Effector memory CD8-positive, alpha-beta T cell (primary cell): Measurements from ENCODE around the gene NHSL2.

ENCODE experiments used
- ATAC-seq: fragments of 150-1000 bp; cut with Tn5 transposase; replicated peaks from 2 replicates; pipeline ENCODE4 v1.10.0; 2021; ENCODE audit warnings: mild to moderate bottlenecking, moderate library complexity
- DNase-seq, 3 experiments: peaks; one replicate each; pipeline ENCODE4 v3.0.0; 2021
- H3K27ac Mint-ChIP-seq, 2 donors: one replicate each; pipeline ENCODE4 v1.8.0; 2022; ENCODE audit warnings: mild to moderate bottlenecking in 2 of 2, mixed read lengths in 2 of 2, moderate library complexity in 2 of 2
- H3K27me3 Mint-ChIP-seq, 2 donors: one replicate each; pipeline ENCODE4 v1.8.0; 2022; ENCODE audit warnings: mixed read lengths in 2 of 2
- H3K36me3 Mint-ChIP-seq: one replicate; pipeline ENCODE4 v1.8.0; 2022; ENCODE audit warnings: mild to moderate bottlenecking, moderate library complexity, mixed read lengths; ENCODE audit not compliant: insufficient read depth
- H3K4me1 Mint-ChIP-seq, 2 donors: one replicate each; pipeline ENCODE4 v1.8.0; 2022; ENCODE audit warnings: low read depth in 2 of 2, mixed read lengths in 2 of 2
- H3K4me3 Mint-ChIP-seq, 2 donors: one replicate each; pipeline ENCODE4 v1.8.0; 2022; ENCODE audit warnings: mild to moderate bottlenecking in 2 of 2, mixed read lengths in 2 of 2, moderate library complexity in 2 of 2
- H3K9me3 Mint-ChIP-seq, 2 donors: one replicate each; pipeline ENCODE4 v1.8.0; 2022; ENCODE audit warnings: mixed read lengths in 2 of 2

Gene NHSL2

DNA sequence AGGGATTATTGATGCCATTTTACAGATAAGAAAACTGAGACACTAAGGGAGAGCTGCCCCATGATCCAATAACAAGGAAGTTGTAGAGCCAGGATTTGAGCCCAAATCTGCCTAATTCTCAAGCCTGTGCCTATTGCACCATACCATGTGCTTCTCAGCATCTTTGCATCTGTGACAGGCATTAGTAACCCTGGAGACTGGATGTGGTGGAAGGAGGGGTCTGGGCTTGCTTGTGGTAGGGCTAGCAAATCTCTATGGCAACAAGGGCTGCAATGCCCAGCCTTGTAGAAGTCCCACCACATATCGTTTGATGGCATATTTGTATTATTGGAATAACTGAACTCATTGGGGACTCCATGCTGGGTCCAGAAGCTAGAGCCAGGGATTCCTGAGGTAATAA, 163.0 kb downstream of the NHSL2 start:
- no peak overlapping the region for H3K4me3 Mint-ChIP-seq
- ATAC-seq (no peak), DNase-seq (no peak)
- H3K27me3 Mint-ChIP-seq, result peaks cover 6 to 30% of the 10 kb centered on the region in 2 donors
- no peaks in the 10 kb centered on the region for H3K36me3 Mint-ChIP-seq
- H3K4me1 Mint-ChIP-seq, result peaks cover 10 to 12% of the 10 kb centered on the region in 2 donors
- H3K9me3 Mint-ChIP-seq, result no peaks in the 10 kb centered on the region
- H3K27ac Mint-ChIP-seq, result no peak overlapping the region

DNA sequence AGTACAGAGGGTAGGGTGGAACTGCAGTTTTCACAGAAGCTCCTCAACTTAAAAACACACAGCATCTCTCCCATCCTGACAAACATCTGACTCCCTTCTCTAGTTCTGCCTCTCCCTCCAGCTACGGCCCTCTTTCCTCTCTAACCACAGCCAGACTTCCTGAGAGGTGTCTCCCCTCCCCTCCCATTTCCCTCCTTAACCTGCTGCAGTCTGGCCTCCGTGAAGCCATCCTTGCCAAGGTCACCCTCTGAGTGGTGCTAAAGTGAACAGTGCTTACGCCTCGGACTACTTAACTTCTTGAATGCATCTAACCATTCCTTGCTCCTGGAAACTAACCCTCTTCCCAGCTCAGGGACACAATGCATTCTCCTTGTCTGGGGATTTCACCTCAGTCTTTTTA, 167.8 kb downstream of the NHSL2 start:
- Mint-ChIP-seq H3K36me3 (no peaks in the 10 kb centered on the region), H3K4me1 (peaks cover 11% of the 10 kb centered on the region in 2 donors), H3K4me3 (peak overlapping the region in 1 of 2 donors; percentile 31), H3K9me3 (no peaks in the 10 kb centered on the region), H3K27me3 (no peaks in the 10 kb centered on the region), H3K27ac (peak overlapping the region in 1 of 2 donors; percentile 66)
- ATAC-seq, result no peak
- no peak for DNase-seq

DNA sequence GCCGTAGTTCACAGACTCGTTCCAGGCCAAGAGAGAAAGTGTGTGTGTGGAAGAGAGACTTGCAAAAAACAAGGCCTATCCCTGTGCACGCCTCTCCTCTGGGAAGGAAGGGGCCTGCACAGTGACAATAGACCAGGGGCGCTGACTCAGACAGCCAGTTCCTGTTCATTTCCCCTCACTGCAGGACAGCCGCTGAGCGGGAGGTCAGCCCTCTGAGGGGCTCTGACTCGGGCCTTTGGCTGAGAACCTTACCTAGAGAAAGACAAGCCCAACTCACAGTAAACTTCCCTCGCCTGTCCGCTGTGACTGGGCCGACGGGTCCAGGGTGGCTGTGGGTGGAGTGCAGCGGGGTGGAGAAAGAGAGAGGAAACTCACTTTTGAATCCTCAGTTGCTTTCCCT, 169.0 kb downstream of the NHSL2 start:
- Mint-ChIP-seq H3K27ac (peak overlapping the region in 1 of 2 donors; percentile 69), H3K9me3 (no peaks in the 10 kb centered on the region), H3K4me3 (peak overlapping the region in 1 of 2 donors; percentile 6), H3K27me3 (no peaks in the 10 kb centered on the region), H3K36me3 (no peaks in the 10 kb centered on the region), H3K4me1 (peaks cover 11 to 13% of the 10 kb centered on the region in 2 donors)
- no peak for ATAC-seq
- no peak for DNase-seq

DNA sequence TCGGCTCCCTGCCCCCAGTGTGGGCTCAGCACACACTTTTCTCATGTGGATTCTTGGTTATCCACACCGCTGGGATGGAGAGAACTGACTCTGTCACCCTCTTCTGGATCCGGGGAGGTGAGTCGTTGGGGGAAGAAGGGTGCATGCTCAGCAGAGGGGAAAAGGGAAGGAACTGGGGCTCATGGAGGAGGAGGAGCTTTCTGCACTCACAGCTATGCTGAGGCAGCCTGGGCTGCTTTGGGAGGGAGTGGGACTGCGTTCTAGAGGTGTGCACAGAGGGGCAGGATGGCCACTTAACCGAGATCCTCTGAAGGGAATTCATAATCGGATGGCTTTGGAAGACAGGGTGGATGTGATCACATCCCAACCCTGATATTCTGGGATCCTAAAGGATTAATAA, 169.5 kb downstream of the NHSL2 start:
- H3K36me3 Mint-ChIP-seq, result no peaks in the 10 kb centered on the region
- no peak for ATAC-seq
- peak overlapping the region in 1 of 2 donors; percentile 6 for H3K4me3 Mint-ChIP-seq
- H3K27me3 Mint-ChIP-seq, result no peaks in the 10 kb centered on the region
- peak overlapping the region in 1 of 2 donors; percentile 69 for H3K27ac Mint-ChIP-seq
- DNase-seq, result no peak
- H3K4me1 Mint-ChIP-seq, result peaks cover 11 to 13% of the 10 kb centered on the region in 2 donors
- H3K9me3 Mint-ChIP-seq, result no peaks in the 10 kb centered on the region

DNA sequence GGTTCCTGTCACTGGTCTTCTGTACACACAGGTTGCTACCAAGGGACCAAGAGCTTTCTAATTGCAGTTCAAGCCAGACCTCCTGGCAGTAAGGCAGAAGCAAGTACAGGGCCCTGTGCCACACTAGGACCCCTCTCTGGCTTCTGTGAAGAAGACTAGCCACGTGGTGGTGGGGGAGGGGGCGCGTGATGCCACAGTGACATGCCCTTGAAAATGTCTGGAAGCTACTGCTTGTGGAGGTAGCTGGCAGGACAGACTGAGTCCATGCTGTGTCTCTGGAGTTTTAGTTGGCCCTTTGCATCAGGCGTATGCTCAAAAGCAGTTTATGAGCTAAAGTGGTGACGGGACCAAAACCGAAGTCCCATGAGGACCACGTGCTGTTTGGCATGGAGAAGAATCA, 170.2 kb downstream of the NHSL2 start:
- H3K27me3 Mint-ChIP-seq, result no peaks in the 10 kb centered on the region
- ATAC-seq (no peak), DNase-seq (no peak)
- H3K9me3 Mint-ChIP-seq, result no peaks in the 10 kb centered on the region
- H3K36me3 Mint-ChIP-seq, result no peaks in the 10 kb centered on the region
- H3K4me3 Mint-ChIP-seq, result no peak overlapping the region
- H3K4me1 Mint-ChIP-seq, result peaks cover 10 to 11% of the 10 kb centered on the region in 2 donors
- H3K27ac Mint-ChIP-seq, result no peak overlapping the region

DNA sequence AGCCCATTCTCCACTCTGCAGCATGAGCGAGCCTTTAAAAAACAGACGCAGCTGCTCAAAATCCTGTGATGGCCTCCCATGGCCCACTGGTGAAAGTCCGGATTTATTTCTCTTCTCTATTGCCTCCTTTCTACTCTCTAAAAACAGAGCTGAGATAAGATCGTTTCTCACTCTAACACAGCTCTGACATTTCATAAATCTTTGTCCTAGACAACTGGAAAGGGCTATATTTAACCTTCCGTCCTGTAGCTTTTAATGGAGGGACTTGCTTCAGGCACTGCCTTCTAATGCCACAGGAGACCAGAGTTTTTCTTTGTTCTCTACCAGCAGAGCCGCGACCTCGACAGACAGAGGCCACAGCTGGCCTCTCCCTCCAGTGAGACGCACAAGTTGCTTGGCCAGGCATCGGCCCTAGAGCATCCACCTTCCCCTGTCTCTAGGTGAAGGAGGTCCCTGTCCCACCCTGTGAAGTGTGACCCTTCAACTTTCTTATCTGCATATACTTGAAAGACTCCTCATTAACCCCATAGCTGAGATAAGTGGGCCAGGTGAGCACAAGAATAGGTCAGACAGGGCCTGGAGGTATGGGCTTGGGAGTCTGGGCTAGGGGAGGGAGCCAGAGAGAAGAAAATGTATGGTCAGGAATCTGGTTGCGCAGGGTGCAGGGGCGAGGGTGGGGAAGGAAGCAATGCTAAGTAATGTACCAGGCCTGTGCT, 171.1 kb downstream of the NHSL2 start:
- H3K9me3 Mint-ChIP-seq, result no peaks in the 10 kb centered on the region
- H3K4me1 Mint-ChIP-seq, result peaks cover 10 to 11% of the 10 kb centered on the region in 2 donors
- DNase-seq (no peak), ATAC-seq (no peak)
- H3K36me3 Mint-ChIP-seq, result no peaks in the 10 kb centered on the region
- no peaks in the 10 kb centered on the region for H3K27me3 Mint-ChIP-seq
- peak overlapping the region; percentile 60 to 75 for H3K27ac Mint-ChIP-seq
- H3K4me3 Mint-ChIP-seq, result no peak overlapping the region

DNA sequence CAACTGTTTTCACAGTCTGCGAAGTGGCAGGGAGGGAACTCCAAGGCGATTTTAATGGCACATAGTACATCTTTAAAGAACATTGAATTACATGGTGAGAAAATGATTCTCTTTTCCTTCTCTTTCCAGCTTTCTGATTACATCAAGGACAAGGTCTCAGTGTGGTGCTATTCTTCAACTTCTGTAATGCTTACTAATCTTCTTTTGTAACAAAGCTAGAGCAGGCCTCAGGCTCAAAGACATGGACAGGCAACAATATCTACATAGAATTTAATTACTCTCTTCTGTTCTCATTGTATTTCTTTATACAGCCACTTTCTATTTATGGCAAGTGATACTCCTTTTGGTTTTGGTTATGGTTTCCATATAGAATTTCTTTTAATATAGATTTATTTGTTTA, 172.6 kb downstream of the NHSL2 start:
- Mint-ChIP-seq H3K4me1 (peaks cover 6 to 9% of the 10 kb centered on the region in 2 donors), H3K9me3 (no peaks in the 10 kb centered on the region), H3K36me3 (no peaks in the 10 kb centered on the region), H3K27me3 (no peaks in the 10 kb centered on the region), H3K4me3 (no peak overlapping the region), H3K27ac (peak overlapping the region in 1 of 2 donors; percentile 60)
- DNase-seq (no peak), ATAC-seq (no peak)

DNA sequence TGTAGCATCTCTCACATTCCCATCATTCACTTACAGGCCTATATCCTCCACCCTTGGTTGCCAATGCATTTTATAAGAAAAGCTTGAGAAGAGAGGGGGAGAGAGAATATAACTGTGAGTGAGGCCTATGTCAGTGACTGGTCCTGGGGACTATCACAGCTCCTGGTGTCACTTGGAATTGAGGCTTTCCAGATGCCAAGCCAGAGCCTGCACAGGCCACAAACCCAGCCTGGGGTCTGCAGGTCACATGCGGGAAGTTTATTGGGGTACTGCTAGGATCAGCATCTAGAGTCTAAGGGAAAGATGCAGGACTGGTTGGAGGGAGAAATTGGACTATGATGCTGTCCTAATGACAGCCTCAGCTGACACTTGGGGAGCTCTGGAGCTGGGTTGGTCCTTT, 173.5 kb downstream of the NHSL2 start:
- H3K27ac Mint-ChIP-seq, result no peak overlapping the region
- H3K4me1 Mint-ChIP-seq, result peaks cover 2 to 8% of the 10 kb centered on the region in 2 donors
- ATAC-seq (no peak), DNase-seq (no peak)
- no peaks in the 10 kb centered on the region for H3K9me3 Mint-ChIP-seq
- H3K4me3 Mint-ChIP-seq, result no peak overlapping the region
- no peaks in the 10 kb centered on the region for H3K36me3 Mint-ChIP-seq
- no peaks in the 10 kb centered on the region for H3K27me3 Mint-ChIP-seq

DNA sequence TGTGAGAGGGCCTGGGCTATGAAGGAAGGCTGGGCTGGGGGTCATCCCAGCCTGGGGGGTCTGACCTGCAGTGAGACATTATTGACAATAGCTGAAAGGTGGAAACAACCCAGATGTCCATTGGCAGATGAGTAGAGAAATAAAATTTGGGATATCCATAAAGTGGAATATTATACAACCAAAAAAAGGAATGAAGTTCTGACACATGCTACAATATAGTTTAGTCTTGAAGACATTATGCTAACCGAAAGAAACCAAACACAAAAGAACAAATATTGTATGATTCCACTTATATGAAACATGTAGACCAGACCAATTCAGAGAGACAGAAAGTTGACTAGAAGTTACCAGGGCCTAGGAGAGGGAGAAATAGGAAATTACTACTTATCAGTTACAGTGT, 176.3 kb downstream of the NHSL2 start:
- peaks cover 2 to 9% of the 10 kb centered on the region in 2 donors for H3K4me1 Mint-ChIP-seq

DNA sequence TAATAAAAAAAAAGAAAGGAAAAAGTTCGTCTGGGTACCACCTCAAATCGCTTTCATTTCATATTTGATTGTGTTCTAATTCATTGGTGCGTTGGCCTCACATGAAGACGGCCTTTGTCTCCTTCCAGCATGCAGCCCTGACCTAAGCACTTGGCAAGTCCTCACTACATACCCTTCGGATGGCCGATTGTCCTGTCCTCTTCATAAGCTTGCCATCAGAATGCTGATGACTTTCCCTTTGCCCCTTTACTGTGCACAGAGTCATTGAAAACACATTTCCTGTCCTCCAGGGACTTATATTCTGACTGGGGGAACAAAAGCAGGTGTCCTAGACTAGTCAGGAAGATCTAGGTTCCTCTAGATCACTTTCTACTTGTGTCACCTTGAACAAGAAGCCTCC, 178.1 kb downstream of the NHSL2 start:
- H3K9me3 Mint-ChIP-seq, result no peaks in the 10 kb centered on the region
- H3K4me1 Mint-ChIP-seq, result peaks cover 2 to 9% of the 10 kb centered on the region in 2 donors
- no peaks in the 10 kb centered on the region for H3K27me3 Mint-ChIP-seq
- no peak for ATAC-seq
- DNase-seq, result no peak
- H3K27ac Mint-ChIP-seq, result no peak overlapping the region
- H3K4me3 Mint-ChIP-seq, result no peak overlapping the region
- H3K36me3 Mint-ChIP-seq, result no peaks in the 10 kb centered on the region

More for the DNA sequence above, 176.3 kb downstream of the NHSL2 start:
- ATAC-seq (no peak), DNase-seq (no peak)
- H3K9me3 Mint-ChIP-seq, result no peaks in the 10 kb centered on the region
- no peaks in the 10 kb centered on the region for H3K36me3 Mint-ChIP-seq
- H3K27ac Mint-ChIP-seq, result no peak overlapping the region
- H3K27me3 Mint-ChIP-seq, result no peaks in the 10 kb centered on the region
- no peak overlapping the region for H3K4me3 Mint-ChIP-seq

DNA sequence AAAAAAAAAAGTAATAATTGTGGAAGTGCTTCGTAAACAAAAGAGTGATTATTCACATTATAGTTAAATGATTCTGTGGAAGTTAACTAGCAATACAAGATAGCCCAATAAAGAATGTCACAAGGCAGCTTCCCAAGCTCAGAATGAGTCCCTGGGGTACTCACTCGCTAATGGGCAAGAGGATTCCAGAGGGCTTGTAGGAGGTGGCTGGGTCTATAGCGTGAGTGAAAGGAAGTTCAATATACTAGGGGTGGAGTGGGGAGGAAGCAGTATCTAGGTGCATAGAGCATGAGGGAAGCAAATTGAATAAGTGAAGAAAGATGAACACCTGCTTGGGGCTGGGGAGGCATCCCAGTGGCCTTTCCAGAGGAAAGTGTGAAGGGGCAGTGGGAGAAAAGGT, 178.6 kb downstream of the NHSL2 start:
- H3K9me3 Mint-ChIP-seq, result no peaks in the 10 kb centered on the region
- ATAC-seq (no peak), DNase-seq (no peak)
- H3K4me1 Mint-ChIP-seq, result peaks cover 0 to 9% of the 10 kb centered on the region in 2 donors
- H3K27ac Mint-ChIP-seq, result peak overlapping the region in 1 of 2 donors; percentile 90
- H3K27me3 Mint-ChIP-seq, result no peaks in the 10 kb centered on the region
- no peaks in the 10 kb centered on the region for H3K36me3 Mint-ChIP-seq
- no peak overlapping the region for H3K4me3 Mint-ChIP-seq

DNA sequence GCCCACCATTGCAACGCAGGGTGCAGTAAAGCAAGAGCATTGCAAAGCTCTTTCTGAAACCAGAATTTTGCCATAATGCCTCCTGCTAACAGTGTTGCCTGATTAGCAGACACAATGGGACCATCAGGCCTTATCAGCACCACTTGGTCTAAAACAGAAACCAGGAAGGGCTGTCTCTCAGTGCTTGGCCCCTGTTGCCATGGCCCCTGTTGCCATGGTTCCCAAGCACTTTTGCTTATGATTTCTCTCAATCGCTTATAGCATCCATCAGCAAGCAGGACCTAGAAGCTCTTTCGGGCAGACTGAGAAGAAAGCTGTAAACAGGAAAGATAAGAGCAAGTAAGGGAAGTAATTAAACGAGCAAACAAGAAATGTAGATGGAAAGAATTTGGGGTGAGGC, 184.2 kb downstream of the NHSL2 start:
- Mint-ChIP-seq H3K9me3 (no peaks in the 10 kb centered on the region), H3K36me3 (peaks cover 18% of the 10 kb centered on the region), H3K4me3 (peak overlapping the region; percentile 20 to 61), H3K27ac (peak overlapping the region; percentile 92 to 96), H3K27me3 (no peaks in the 10 kb centered on the region), H3K4me1 (peaks cover 17 to 19% of the 10 kb centered on the region in 2 donors)
- peak; percentile 65 to 73 (median 68) for DNase-seq
- ATAC-seq, result peak; percentile 94

DNA sequence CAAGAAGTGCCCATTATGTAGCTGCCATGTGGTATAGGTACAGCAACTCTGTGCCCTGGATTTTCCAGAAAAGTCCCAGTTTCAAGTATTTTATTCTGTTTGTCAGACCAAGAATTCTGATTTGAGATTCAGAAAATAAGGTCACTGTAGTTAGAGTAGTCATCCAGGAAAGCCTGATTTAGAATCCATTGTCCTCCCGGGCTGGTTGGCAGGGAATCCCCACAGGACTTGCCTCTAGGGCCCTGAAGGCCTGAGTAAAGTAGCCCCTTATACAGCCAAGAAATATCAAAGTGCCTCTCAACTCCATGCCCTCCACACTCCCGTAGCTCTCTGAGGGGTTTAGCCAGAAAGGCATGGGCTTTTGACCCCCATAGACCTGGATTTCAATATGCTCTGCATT, 184.7 kb downstream of the NHSL2 start:
- Mint-ChIP-seq H3K27me3 (no peaks in the 10 kb centered on the region), H3K36me3 (peaks cover 22% of the 10 kb centered on the region), H3K27ac (peak overlapping the region; percentile 92 to 96), H3K4me1 (peaks cover 22 to 24% of the 10 kb centered on the region in 2 donors), H3K4me3 (peak overlapping the region; percentile 20 to 61), H3K9me3 (no peaks in the 10 kb centered on the region)
- ATAC-seq, result no peak
- no peak for DNase-seq

DNA sequence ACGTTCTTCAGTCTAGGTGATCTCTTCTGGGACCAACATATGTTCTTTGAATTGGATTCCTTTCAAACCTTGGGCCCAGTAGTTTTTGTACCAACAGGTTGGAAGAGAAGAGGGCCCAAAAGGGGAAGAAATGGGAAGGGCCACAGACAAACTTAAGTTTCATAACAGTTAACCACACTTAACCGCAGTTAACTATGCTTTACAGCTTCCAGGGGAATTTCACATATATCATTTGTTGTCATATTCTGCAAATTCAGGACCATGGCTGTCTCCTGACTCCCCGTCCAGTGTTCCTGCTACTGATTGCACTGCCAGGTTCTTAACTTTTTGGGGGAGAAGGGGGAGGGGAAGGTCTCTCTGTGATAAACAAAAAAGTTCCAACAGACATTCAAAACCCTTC, 186.5 kb downstream of the NHSL2 start:
- no peak overlapping the region for H3K4me3 Mint-ChIP-seq
- DNase-seq (no peak), ATAC-seq (no peak)
- H3K27ac Mint-ChIP-seq, result peak overlapping the region; percentile 26 to 28
- H3K4me1 Mint-ChIP-seq, result peaks cover 28 to 37% of the 10 kb centered on the region in 2 donors
- H3K36me3 Mint-ChIP-seq, result peaks cover 40% of the 10 kb centered on the region
- H3K9me3 Mint-ChIP-seq, result no peaks in the 10 kb centered on the region
- H3K27me3 Mint-ChIP-seq, result no peaks in the 10 kb centered on the region
